HG03457 (cell line): Measurements from ENCODE around the gene CDCP2.

Experiments used
- ATAC-seq: cut with Tn5 transposase; IDR thresholded peaks from one replicate; pipeline ENCODE4 v1.9.1; 2021; ENCODE audit warnings: moderate number of reproducible peaks; ENCODE audit not compliant: unreplicated experiment

Gene CDCP2

DNA sequence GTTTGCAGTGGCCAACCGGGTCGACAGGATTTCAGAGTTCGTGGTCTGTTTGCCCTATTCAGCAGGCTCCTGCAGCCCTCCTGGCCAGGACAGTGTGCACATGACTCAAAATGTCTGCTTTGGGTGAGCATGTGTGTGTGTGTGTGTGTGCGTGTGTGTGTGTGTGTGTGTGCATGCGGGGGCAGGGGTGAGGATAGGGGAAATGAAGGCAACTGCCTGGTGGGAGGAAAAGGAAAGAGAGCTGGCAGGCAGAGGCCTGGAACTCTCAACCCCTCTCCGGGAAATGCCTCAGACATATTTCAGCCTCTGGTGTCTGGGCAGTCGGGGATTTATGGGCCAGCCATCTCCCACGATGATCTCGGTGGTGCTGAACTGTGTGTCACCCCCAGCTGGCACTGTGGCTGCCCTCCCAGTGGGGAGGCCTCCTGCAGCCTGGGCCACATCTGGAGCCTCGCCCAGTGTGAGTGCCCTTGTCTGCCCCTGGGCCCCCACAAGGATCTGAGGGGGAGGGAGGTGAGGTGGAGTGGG, 15.2 kb downstream of the CDCP2 start:
- no peak for ATAC-seq

- no peak for ATAC-seq
Observed at GRCh38 chr1:54136963-54137533, 15.8 kb downstream of the CDCP2 start.

- no peak for ATAC-seq
Observed at GRCh38 chr1:54136269-54136896, 16.4 kb downstream of the CDCP2 start.

DNA sequence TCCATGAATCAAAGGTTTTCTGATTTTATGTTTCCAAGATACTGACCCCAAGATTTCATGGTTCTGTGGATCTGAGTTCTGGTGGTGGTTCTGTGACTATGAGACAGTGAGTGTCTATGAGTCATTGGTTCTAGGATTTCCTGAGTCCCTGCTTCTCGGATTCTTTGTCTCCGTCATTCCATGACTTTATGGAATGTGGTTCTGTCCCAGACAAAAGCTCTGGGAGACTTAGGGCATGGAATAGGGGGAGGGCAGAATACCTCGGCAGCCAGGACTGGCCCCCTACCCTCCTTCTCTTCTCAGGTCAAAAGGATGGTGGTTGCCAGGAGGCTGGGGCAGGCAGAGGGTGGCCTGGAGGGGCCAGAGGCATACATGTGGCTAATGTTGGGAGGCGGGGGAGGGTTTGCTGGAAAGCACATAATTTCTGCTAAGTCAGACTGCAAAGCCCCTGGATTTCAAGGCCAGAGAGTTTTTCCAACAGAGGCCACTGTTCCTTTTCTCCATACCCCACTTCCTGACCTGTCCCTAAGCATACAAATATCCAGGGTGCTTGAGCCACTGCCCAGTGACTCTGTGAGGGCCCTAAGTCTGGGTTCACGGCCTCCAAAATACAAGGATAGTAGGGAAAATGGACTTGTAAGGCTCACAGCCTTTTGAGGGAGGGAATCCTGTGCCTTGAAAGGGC, 17.2 kb downstream of the CDCP2 start:
- ATAC-seq: no peak

- no peak for ATAC-seq
Observed at GRCh38 chr1:54134295-54134694, 18.5 kb downstream of the CDCP2 start.

DNA sequence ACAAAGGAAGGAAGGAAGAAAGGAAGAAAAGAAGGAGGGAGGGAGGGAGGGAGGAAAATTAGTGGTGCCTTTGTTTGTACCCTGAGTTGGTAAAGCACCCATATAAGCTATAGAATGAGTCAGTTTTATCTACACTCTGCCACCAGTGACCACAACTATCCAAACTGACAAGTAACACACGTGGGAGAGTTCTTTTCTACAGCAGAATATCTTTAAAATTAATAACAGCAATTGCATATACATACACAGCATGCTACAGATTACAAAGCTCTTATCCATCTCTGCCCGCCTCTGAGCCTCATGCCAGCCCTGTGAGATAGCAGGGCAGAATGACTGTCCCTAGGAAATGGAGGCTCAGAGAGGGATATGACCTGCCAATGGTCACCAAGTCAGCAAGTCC, 20.3 kb downstream of the CDCP2 start:
- ATAC-seq: no peak

DNA sequence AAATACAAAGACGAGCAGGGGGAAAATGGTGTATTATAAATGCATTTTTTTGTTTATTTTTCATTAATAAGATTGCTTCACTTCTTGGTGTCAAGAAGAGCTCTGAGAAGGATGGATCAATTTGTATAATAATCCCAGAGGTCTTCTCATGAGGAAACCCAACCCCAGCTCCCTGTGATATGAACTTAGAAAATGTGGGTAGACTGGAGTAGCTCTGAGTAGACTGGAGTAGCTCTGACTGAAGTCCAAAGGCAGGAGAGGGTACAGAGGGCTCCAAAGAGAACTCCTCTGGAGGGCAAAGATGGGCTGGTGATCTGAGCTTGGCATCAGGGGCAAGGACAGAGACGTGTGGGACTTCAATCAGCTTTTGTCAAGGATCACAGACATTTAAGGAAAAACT, 21.4 kb downstream of the CDCP2 start:
- ATAC-seq: no peak

- ATAC-seq: no peak
Observed at GRCh38 chr1:54129858-54130257, 22.9 kb downstream of the CDCP2 start.

- no peak for ATAC-seq
Observed at GRCh38 chr1:54127594-54128300, 25.1 kb downstream of the CDCP2 start.

DNA sequence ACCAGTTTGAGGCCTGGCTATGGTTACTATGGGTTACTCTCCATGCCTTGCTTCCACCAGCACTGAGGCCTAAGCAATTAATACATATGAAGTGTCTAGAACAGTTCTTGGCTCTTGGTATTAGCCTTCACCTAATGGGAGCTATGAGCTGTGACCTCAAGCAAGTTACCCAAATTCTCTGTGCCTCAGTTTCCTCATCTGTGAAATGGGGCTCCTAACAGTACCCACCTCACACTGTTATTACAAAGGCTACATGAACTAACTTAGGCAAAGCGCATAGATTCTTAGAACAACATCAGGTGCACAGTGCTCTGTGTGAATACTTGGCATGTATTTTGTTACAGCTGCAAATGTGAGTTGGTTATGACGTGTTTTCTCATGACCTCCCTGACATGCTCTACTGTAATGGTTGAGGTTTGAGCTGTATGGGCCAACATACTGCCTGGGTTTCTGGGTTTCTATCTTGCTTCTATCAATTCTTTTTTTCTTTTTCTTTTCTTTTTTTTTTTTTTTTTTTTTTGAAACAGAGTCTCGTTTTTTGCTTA, 26.5 kb downstream of the CDCP2 start:
- no peak for ATAC-seq

- ATAC-seq: no peak
Observed at GRCh38 chr1:54125386-54126070, 27.3 kb downstream of the CDCP2 start.

- ATAC-seq: no peak
Observed at GRCh38 chr1:54124906-54125305, 27.9 kb downstream of the CDCP2 start.

GRCh38 chr1:54124472-54124871, 28.3 kb downstream of the CDCP2 start:
- ATAC-seq: no peak

DNA sequence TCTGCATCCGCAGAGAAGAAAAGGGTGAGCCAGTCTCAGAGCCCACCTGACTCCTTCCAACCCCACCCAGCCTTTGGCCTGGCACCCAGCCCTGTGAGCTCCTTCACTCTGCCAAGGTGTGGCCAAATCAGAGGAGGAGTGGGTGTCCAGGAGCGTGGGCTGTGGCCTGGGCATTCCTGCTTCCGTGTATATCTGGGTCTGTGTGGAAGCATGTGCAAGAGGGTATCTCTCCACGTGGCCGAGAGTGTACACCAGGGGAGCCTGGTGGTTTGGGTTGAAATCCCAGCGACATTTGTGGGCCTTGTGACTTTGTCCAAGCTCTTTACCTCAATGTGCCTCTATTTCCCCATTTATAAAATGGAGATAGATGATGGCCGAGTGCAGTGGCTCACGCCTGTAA, 29.8 kb downstream of the CDCP2 start:
- no peak for ATAC-seq

GRCh38 chr1:54122135-54122751, 30.6 kb downstream of the CDCP2 start:
- ATAC-seq: no peak

DNA sequence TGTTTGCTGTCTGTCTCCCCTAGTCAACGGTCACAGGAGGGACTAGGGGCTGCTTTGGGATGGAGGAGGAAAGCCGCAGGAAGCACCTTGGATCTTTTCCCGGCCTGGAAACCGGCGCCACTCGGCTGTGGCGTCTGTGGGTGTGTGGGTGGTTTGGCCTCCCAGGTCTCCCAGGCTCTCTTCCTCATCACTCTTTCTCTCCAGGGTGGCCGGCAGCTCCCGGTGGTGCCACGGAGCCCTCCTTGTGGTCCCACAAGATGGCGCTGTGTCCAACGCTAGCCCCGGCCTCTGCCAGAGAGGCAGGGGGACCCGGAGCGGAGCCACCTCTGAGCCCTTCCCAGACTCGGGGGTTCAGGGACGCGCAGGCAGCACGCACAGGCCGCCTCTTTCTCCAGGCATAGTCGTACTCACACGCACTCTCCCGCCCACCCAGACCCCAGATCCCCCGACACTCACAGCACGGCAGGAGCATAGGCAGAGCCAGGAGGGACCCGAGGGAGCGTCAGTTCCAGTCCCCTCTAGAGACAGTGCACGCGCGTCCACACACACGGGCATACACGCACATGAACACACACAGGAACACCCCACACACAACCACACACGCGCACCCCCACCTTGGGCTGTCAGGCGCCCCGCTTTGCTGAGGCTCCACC, 31.2 kb downstream of the CDCP2 start:
- ATAC-seq: no peak

DNA sequence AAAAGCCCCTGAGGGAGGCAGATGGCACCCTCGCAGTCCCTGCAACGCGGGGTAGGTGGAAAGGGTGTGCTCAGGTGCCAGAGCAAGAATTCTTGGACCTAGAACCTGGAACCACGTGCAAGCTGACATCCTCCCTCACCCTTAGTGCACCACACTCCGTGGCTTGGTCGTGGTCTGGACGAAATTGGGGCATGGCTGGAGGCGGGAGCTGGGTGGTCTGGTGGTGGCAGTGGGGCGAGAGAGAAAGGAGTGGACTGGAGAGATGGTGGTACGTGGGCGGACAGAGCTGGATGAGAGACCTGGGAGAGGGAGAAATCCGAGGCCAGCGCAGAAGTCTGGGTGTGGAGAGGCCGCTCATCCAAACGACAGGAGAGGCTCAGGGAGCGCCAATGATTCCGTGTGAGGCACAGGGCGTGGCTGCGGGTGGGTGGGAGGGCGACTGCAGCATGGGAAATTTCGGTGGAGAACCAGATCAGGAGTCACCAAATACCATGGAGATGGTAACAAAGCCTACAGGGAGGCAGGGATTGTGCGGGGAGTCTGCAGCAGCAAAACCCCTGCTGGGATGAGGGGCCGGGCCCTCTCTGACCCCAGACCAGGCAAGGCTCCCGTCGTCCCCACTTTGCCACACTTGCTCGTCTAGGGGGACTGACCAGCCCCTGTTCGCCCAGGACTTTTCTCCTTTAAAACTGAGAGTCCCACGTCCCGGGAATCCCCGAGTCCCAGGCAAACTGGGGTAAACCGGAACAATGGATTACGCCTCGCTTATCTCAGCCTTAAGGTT, 31.9 kb downstream of the CDCP2 start:
- no peak for ATAC-seq

DNA sequence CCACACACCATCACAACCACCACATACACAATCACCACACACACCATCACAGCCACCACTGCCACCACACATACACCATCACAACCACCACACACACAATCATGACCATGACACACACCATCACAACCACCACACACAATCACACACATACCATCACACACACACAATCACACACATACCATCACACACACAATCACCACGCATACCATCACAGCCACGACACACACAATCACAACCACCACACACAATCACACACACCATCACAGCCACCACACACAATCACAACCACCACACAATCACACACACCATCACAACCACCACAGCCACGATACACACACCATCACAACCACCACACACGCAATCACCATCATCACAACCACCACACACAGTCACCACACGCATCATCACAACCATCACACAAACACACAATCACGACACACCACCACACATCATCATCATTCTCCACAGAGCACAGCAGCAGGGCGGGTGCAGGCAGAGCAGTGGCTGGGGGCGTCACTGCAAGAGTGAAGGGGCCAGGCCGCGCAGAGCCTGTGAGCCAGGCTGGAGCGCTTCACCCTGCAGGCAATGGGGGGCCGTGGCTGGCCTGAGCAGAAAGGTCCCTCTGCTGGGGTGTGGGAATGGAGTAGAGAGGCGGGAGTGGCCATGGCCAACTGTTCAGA, 32.6 kb downstream of the CDCP2 start:
- no peak for ATAC-seq

GRCh38 chr1:54118704-54119103, 34.1 kb downstream of the CDCP2 start:
- no peak for ATAC-seq
